ENCODE measurements around the gene PRAC1. TPM values are rescaled to one million over a fixed set of nuclear protein-coding genes. Genes with fewer than 3 reads are reported as not detected.

The PRAC1 gene
- polyA plus RNA-seq, 3 donors, result not detected

- H3K27ac ChIP-seq (ENCODE audit: low read depth, low read length), result no peak overlapping the region
- WGBS, 3 donors, result 5 to 8% (median 7%) methylated on average over 19 of the region's 19 CpGs
Observed at GRCh38 chr17:48729335-48730239, 7.3 kb upstream of the PRAC1 start.

DNA sequence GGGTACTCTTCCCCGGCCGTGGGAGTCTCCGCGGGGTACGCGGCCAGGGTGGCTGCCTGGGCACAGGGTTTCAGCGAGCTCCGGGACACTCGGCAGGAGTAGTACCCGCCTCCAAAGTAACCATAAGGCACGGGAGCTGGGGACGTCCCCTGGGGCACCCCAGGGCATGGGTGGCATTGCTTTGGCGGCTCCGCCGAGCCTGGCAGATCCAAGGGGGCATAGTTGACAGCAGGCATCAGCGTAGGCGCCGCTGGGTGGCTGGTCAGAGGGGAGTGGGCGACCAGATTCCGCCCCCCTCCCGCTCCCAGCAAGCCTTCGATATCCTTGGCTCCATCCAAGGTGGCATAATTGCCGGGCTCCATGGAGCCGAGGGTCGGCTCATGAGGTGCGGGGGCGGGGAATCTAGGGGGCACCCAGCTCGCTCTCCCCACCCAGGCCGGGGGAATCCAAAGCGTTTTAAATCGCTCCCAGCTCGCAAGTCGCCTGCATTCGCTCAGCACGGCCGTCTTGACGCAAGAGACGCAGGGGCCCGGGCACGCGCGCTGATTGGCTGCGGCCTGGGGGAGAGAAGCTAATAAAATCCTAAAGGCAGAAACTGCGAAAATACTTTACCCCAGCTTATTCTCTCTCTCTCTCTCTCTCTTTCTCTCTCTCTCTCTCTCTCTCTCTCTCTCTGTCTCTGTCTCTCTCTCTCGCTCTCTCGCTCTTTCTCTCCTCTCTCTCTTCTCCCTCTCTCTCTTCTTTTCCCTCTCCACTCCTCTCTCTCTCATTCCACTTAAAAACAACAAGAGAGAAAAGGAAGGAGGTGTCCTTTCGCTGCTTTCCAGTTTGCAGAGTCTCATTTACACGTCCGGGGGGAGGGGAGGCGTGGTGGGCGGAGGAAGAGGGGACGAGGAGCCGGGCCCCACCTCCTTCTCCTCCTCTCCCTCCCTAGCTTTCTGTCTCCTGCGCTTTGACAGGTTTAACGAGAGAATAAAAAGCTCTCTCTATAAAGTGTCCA lies 6.2 kb upstream of the PRAC1 start, which contains the start of gene HOXB13:
Gene HOXB13, minus strand, starts transcription at position 519 of the 1,000 bp plus-strand sequence. Its CDS starts 157 bp downstream, at position 362.
- H3K27ac ChIP-seq (ENCODE audit: low read depth, low read length), result no peak within 1 kb of the TSS
- 3 to 6% (median 3%) methylated on average over 51 to 55 of the region's 55 CpGs for WGBS, 3 donors

GRCh38 chr17:48727415-48728175 lies 5.3 kb upstream of the PRAC1 start:
- H3K27ac ChIP-seq (ENCODE audit: low read depth, low read length), result no peak overlapping the region
- 24 to 43% (median 27%) methylated on average over 9 of the region's 9 CpGs for WGBS, 3 donors

DNA sequence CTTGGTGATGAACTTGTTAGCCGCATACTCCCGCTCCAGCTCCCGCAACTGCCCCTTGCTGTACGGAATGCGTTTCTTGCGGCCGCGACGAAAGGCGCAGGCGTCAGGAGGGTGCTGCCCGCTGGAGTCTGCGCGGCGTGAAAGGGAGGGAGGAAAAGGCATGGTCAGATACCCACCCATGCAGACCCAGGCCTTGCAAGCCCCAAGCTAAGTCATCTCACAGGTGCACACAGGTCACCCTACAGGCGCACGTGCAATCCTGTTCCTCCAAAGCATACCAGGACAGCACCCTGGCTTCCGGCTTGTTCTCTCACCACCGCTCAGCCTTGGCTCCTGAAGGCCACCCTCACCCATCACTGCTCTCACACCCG lies 4.6 kb upstream of the PRAC1 start:
- WGBS, 3 donors, result 8 to 11% (median 9%) methylated on average over 20 of the region's 20 CpGs
- H3K27ac ChIP-seq (ENCODE audit: low read depth, low read length), result no peak overlapping the region

- no peak overlapping the region for H3K27ac ChIP-seq (ENCODE audit: low read depth, low read length)
- 12 to 14% (median 12%) methylated on average over 20 of the region's 20 CpGs for WGBS, 3 donors
Observed at GRCh38 chr17:48726114-48726915, 4.0 kb upstream of the PRAC1 start.

GRCh38 chr17:48725288-48726064 lies 3.2 kb upstream of the PRAC1 start:
- H3K27ac ChIP-seq (ENCODE audit: low read depth, low read length), result no peak overlapping the region
- WGBS, 3 donors, result 5 to 6% (median 5%) methylated on average over 37 to 38 of the region's 38 CpGs

- 1 to 4% (median 3%) methylated on average over 16 of the region's 16 CpGs for WGBS, 3 donors
- H3K27ac ChIP-seq (ENCODE audit: low read depth, low read length), result no peak overlapping the region
Observed at GRCh38 chr17:48725004-48725287, 2.6 kb upstream of the PRAC1 start.

DNA sequence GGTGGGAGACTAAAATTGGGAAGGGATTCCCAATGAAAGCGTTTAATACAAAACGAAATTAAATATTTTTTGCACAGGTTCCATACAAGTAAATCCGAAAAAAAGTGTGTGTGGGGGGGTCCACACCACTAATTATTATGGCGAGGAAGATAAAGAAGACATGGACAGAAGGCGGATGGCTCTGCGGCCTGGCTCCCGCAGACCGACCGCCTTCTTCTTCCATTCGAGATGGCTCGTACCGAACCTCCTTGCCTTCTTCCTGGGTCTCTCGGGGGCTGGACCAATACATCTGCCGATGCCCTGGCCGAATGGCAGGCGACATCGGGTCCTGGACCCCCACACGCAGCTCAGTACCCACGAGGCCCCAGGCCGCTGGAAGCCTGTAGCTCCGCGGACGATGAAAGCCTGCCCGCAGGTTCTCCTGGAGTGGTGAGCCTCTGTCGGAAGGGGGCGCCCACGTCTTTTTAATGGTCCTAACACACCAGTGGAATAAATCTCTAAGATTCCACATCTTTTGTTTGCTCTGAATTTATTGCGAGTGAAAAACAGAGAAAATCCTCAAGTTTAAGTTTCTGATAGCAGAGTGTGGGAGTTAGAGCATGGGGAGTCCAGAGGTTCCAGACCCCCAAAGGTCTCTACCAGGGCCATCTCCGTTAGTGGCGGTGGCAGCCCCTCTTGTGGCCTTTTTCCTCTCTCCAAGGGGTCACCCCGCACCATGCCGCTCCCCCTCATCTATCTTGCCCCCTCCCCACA lies 2.1 kb upstream of the PRAC1 start:
- WGBS, 3 donors, result 6 to 9% (median 7%) methylated on average over 32 of the region's 32 CpGs
- H3K27ac ChIP-seq (ENCODE audit: low read depth, low read length), result no peak overlapping the region

- no peak overlapping the region for H3K27ac ChIP-seq (ENCODE audit: low read depth, low read length)
- WGBS, 3 donors, result 10 to 11% (median 10%) methylated on average over 42 of the region's 42 CpGs
Observed at GRCh38 chr17:48723423-48724250, 1.3 kb upstream of the PRAC1 start.

GRCh38 chr17:48722915-48723422 lies 651 bp upstream of the PRAC1 start, which contains the start of gene PRAC2:
Gene PRAC2 (plus strand): TSS chr17:48723185. CDS start chr17:48724411, 1,226 bp downstream.
- no peak within 1 kb of the TSS for H3K27ac ChIP-seq (ENCODE audit: low read depth, low read length)
- WGBS, 3 donors, result 4 to 6% (median 6%) methylated on average over 21 of the region's 21 CpGs

- WGBS, 3 donors, result 81 to 94% (median 88%) methylated on average over 1 of the region's 1 CpG
- H3K27ac ChIP-seq (ENCODE audit: low read depth, low read length), result no peak overlapping the region
Observed at GRCh38 chr17:48721009-48721402, 1.3 kb downstream of the PRAC1 start.

GRCh38 chr17:48720266-48721008 lies 1.9 kb downstream of the PRAC1 start:
- 19 to 31% (median 26%) methylated on average over 11 of the region's 11 CpGs for WGBS, 3 donors
- H3K27ac ChIP-seq (ENCODE audit: low read depth, low read length), result no peak overlapping the region

- no peak overlapping the region for H3K27ac ChIP-seq (ENCODE audit: low read depth, low read length)
- WGBS, 3 donors, result 4 to 13% (median 13%) methylated on average over 36 to 37 of the region's 37 CpGs
Observed at GRCh38 chr17:48719642-48720265, 2.6 kb downstream of the PRAC1 start.

All from adipose tissue (tissue), 3 donors.